Activated CD8-positive, alpha-beta memory T cell treated with anti-CD3 and anti-CD28 coated beads, Interleukin-2, amount 50 U/mL, for 24 hours (primary cell): ENCODE results near the gene NLGN2.

Source experiments
- DNase-seq: peaks from one replicate; pipeline ENCODE4 v3.0.0-alpha.2; 2020; ENCODE audit errors: extremely low read depth

The NLGN2 gene

DNA sequence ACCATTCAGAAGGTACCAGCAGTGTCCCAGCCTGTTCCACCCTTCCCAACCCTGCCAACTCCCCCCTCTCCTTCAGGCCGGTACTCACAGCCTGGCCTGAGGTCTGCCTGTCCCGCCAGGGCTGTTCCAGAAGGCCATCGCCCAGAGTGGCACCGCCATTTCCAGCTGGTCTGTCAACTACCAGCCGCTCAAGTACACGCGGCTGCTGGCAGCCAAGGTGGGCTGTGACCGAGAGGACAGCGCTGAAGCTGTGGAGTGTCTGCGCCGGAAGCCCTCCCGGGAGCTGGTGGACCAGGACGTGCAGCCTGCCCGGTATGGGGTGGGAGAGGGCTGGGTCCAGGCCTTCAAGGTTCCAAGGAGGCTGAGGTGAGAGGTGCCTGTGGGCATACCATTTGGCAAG lies 7.2 kb downstream of the NLGN2 start:
- no peak for DNase-seq

GRCh38 chr17:7415784-7416183 lies 8.1 kb downstream of the NLGN2 start:
- DNase-seq = no peak

- no peak for DNase-seq
Observed at GRCh38 chr17:7416323-7416722, 8.7 kb downstream of the NLGN2 start.

GRCh38 chr17:7417056-7417655 lies 9.5 kb downstream of the NLGN2 start:
- DNase-seq = no peak

DNA sequence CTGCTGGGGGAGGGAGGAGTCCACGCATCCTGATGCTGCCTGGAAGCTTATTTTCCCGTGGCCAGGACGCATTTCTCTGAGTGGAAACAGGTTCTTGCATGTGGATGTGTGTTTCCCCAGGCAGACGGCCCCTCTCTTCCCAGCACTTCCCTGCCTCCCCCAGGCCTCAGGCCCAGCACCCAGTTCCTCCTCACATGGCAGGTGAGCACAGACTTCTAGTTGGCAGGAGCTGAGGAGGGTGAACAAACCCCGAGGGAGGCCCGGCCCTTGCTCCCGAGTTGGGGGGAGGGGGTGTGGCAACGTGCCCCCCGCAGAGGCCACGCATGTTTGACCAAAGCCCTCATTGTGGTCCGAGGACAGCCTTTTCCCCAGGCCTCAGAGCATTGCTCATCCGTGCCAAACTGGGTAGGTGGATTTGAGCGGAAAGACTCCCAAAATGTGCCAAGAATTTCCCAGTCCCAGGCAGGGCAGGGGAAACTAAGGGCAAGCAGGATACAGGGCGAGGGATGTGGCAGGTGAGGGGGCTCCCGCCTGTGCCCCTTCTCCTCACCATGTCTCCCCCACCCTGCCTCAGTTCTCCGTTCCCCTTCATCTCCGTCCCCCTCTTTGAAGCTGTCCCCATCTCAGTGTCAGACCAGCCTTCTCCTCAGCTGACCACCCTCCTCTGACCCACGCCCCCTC lies 11.0 kb downstream of the NLGN2 start:
- no peak for DNase-seq

DNA sequence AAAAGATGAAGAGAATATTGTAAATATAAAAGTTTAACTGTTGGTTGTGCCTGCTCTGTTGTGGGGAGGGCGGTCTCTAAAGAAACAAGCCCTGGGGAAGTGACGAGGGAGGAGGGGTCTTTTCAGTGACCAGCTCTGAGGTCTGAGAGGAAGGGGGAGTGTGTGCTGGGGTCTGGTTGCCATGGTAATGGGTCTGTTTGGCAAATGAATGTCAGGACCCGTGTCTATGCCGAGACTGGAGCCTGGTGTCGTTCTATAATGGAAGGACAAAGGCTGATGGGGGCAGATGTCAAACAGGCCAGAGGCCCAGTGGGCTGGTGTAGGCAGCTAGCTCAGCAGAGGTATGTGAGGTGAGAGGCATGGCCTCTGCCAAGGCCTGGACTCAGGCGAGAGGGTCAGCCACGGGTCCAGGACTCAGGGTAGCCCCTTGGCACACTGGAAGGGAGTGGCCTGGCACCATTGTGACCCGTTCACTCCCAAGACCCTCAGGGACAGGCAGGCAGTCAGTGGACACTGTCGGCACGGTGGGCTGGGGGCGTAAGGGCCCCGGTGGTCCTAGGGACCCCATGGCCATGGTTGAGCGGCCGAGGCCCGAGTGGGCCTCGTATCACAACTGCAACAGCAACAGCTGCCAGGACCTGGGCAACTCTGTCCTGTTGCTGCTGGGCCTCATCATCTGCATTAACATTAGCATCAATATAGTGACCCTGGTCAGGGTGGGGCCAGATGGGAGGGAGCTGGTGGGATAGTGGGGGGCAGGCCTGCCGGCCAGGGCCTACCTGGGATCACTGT lies 12.4 kb downstream of the NLGN2 start, which contains the start of gene SPEM1:
SPEM1 (plus strand) TSS at position 506 of the 792 bp plus-strand sequence; CDS start at position 567, 61 bp downstream.
- DNase-seq = no peak

DNA sequence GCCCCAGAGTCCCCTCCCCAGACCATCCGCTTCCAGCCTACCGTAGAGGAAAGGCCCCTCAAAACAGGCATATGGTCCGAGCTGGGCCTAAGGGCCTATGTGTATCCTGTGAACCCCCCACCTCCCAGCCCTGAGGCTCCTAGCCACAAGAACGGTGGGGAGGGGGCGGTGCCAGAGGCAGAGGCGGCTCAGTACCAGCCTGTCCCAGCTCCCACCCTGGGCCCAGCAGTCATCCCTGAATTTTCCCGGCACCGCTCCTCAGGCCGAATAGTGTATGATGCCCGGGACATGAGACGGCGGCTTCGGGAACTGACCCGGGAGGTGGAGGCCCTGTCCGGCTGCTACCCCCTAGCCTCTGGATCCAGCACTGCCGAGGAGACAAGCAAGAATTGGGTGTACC lies 13.5 kb downstream of the NLGN2 start:
- DNase-seq = no peak

DNA sequence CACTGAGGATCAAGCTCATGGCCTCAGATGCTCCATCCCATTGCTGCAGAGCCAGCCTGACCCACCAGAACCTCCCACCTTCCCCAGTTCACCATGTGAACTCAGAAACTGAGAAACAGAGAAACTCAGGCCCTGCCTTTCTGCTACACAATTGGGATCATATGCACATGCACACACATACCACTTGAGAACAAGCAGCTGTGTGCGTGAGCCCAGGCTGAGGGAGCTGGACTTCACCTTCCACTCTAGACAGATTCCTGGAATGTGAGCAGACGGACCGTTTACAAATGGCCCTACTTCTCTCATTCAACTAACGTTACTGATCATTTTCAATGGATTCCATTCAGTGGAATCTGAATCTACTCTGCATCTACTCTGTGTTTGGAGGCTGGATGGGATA lies 16.0 kb downstream of the NLGN2 start:
- DNase-seq = no peak

DNA sequence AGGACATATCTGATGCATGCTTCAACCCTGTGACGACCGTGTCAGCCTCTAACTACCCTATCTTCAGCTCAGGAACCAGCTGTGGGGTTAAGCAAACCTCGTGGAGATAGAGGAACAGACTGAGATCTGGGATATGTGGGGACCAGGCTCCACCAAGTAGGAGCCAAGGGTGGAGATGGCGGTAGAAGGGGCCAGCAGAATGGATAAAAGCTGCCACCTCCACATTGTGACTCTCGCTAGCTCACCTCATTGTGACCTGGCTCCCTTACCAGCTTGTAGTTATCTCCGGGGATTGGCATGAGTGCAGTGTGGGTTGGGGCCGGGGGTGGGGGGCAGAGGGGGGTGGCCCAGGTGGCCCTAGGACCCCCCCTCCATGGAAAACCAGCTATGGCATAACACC lies 17.7 kb downstream of the NLGN2 start, which contains the start of gene SPEM2:
SPEM2 (plus strand) TSS at position 301 of the 400 bp plus-strand sequence; CDS start at position 374, 73 bp downstream.
- DNase-seq = no peak

DNA sequence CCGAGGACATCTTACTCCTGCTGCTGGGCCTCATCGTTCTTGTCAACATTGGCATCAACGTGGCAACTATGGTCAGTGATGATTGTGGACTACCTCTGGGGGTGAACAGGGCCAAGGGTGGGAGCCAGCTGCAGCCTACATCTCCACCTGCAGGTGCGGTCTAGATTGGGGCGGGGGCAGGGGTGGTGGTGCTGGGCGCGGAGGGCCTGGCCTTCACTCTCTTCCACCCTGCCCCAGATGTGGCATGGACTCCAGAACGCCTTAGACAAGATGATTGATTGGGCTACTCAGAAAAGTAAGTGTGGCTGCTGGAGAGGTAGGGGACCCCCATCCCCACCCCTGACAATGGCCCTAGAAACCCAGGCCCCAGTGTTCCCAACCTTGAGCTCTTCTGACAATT lies 18.1 kb downstream of the NLGN2 start:
- no peak for DNase-seq

DNA sequence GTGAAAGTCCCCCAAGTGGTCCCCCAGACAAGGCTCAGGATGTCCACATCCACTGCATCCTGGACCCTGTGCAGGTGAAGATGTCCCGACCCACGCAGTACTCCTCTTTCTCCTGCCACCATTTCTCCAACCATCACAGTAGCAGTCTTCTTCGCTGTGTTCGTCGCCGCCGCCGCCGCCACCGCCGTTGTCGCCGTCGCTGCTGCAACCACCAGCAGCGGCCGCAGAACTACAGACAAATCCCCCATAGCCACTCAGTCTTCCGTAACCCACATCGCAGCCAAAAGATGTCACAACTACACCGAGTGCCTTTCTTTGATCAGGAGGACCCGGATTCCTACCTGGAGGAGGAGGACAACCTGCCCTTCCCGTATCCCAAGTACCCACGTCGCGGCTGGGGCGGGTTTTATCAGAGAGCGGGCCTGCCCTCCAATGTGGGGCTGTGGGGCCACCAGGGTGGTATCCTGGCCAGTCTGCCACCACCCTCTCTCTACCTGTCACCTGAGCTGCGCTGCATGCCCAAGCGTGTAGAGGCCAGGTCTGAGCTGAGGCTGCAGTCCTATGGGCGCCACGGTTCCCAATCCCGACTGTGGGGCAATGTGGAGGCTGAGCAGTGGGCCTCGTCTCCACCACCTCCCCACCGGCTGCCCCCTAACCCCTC lies 18.7 kb downstream of the NLGN2 start:
- DNase-seq = no peak

DNA sequence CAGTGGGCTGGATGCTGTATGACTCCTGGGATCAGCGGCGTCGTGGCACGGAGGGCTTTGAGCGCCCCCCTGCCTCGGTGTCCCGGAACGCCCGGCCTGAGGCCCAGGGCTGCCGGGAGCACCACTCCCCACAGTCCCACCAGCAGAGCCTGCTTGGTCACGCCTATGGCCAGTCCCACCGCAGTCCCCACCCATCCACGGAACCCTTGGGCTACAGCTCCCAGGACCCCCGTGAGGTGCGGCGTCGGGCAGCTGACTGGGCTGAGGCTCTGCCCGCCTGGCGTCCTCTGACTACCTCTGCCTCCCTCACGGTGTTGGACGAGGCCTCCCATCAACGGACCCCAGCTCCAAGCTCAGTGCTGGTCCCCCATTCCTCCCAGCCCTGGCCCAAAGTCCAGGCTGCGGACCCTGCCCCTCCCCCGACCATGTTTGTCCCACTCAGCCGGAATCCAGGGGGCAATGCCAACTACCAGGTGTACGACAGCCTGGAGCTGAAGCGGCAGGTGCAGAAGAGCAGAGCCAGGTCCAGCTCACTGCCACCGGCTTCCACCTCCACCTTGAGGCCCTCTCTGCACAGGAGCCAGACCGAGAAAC lies 19.3 kb downstream of the NLGN2 start:
- no peak for DNase-seq

GRCh38 chr17:7427549-7427948 lies 19.9 kb downstream of the NLGN2 start:
- no peak for DNase-seq

GRCh38 chr17:7428557-7428956 lies 20.9 kb downstream of the NLGN2 start, which contains the start of gene SPEM3:
Gene SPEM3, plus strand, starts transcription at chr17:7428857. Its CDS starts 46 bp downstream, at chr17:7428903.
- no peak for DNase-seq

DNA sequence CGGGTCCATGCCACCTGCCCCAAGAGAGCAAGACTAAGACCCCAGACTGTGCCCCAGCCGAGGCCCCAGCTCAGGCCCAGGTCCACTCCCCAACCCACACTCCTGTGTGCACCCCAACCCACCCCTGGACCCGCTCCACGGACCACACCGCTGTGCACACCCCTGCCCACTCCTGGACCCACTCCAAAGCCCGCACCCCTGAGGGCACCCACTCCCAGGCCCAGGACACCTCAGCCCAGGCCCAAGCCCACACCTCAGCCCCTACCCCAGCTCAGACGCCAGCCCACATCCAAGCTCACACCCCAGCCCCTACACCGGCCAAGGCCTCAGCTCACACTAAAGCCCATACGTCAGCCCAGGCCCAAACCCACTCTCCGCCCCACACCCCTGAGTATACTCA lies 22.1 kb downstream of the NLGN2 start:
- no peak for DNase-seq

- DNase-seq = no peak
Observed at GRCh38 chr17:7431231-7431630, 23.6 kb downstream of the NLGN2 start.

DNA sequence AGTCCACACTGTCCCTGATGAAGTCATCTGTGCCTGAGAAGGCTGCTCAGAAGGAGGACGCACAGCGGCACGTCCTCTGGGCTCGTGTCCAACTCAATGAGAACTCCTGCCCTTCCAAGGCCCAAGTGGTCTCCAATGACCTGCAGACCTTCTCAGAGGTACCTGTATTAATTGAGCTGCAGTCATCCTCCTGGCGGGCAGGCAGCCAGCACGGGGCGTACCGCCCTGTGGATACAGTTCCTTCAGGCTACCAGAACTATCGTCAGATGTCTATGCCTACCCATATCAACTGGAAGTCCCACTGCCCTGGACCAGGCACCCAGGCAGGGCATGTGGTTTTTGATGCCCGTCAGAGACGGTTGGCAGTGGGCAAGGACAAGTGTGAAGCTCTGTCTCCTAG lies 24.7 kb downstream of the NLGN2 start:
- DNase-seq = no peak

DNA sequence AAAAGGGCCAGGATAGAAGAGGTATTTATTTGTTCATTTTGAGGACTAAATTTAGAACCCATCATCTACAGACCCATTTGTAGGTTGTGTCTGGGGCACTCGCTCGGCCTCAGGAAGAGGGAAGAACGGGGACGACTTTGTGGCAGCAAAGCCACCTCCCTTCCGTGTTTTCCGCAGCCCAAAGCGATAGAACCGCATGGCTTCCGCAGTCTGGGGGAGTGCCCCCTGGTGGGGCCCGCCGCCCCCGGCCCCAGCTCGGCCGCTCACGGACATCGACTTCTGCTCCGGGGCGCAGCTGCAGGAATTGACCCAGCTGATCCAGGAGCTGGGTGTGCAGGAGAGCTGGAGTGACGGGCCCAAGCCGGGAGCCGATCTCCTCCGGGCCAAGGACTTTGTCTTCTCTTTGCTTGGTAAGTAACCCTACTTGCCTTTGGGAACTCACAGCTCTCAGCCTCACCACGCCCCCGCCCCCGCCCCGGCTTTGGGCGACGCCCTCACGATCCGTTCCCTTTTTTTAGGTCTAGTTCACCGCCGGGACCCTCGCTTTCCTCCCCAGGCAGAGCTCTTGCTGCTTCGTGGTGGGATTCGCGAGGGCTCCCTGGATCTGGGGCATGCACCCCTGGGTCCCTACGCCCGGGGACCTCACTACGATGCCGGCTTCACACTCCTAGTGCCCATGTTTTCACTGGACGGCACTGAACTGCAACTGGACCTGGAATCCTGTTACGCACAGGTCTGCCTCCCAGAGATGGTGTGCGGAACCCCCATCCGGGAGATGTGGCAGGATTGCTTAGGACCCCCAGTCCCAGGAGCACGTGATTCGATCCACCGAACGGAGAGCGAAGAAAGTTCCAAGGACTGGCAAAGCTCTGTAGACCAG lies 28.3 kb downstream of the NLGN2 start:
- no peak for DNase-seq

DNA sequence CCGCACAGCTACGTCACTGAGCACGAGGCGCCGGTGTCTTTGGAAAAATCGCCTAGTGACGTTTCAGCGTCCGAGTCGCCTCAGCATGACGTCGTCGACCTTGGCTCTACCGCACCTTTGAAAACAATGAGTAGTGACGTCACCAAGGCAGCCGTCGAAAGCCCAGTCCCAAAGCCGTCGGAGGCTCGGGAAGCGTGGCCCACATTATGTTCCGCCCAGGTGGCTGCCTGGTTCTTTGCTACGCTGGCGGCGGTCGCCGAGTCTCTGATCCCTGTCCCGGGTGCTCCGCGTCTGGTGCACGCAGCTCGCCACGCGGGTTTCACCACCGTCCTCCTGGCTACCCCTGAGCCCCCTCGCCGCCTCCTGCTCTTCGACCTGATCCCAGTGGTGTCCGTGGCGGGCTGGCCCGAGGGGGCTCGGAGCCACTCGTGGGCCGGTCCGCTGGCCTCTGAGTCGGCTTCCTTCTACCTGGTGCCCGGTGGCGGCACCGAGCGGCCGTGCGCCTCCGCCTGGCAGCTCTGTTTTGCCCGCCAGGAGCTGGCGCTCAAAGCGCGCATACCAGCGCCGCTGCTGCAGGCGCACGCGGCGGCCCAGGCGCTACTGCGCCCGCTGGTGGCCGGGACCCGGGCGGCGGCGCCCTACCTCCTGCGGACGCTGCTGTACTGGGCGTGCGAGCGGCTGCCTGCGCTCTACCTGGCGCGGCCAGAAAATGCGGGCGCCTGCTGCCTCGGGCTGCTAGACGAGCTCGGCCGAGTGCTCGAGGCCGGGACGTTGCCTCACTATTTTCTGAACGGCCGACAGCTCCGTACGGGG lies 29.1 kb downstream of the NLGN2 start:
- DNase-seq = peak; percentile 34

DNA sequence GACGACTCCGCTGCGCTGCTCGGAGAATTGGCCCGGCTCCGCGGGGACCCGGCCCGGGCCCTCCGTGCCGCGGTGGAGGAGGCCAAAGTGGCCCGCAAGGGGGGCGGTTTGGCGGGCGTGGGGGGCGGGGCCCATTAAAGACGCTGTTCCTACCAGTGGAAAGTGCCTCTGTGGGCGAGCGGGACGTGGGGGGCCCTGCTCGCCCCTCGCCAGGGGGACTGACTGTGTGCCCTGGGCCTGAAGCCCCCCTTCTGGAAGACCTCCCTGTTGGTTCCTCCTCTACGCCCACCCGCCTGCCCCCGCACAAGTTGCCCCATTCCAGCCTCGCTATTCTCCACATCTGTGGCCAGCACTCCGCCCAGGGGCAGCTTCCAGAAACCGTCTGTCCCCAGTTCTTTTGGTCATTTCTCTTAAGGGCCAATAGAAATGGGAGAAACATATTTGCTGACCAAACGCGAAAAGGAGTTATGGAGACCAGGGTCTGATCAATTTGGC lies 29.8 kb downstream of the NLGN2 start:
- no peak for DNase-seq
